Heart left ventricle (tissue), 16 donors: ENCODE results near the gene SLC39A13. TPM values are rescaled to one million over a fixed set of nuclear protein-coding genes. Genes with fewer than 3 reads are reported as not detected.

Experiments used
- ATAC-seq, 4 donors: fragments of 200-7000 bp; cut with Tn5 transposase; one replicate each; pipeline ENCODE4 v1.9.1; 2020 to 2022; ENCODE audit warnings: moderate library complexity in 4 of 4, mild to moderate bottlenecking in 3 of 4, moderate number of reproducible peaks in 1 of 4
- DNase-seq, 5 donors: peaks; one replicate each; pipeline ENCODE4 v3.0.0-alpha.2; 2020
- H3K27ac ChIP-seq, 12 donors: fragments of 200-600 bp; sonication (generic) in 4 of 12; one replicate each; pipeline versions ENCODE4 v1.5.0 to v1.8.0; 2016 to 2022; ENCODE audit warnings: mild to moderate bottlenecking in 2 of 12
- H3K27me3 ChIP-seq, 9 donors: fragments of 200-600 bp; sonication (generic) in 2 of 9; one replicate each; pipeline versions ENCODE4 v1.5.1 to v1.8.0; 2016 to 2022; ENCODE audit warnings: mild to moderate bottlenecking in 3 of 9
- H3K36me3 ChIP-seq, 9 donors: fragments of 200-600 bp; sonication (generic) in 2 of 9; one replicate each; pipeline versions ENCODE4 v1.5.0 to v1.8.0; 2018 to 2022; ENCODE audit warnings: mild to moderate bottlenecking in 2 of 9
- H3K4me1 ChIP-seq, 12 donors: fragments of 200-600 bp; sonication (generic) in 4 of 12; one replicate each; pipeline versions ENCODE4 v1.5.0 to v1.8.0; 2016 to 2022; ENCODE audit warnings: mild to moderate bottlenecking in 3 of 12
- H3K4me3 ChIP-seq, 12 donors: fragments of 200-600 bp; sonication (generic) in 4 of 12; one replicate each; pipeline versions ENCODE4 v1.5.0 to v1.8.0; 2017 to 2022; ENCODE audit warnings: mild to moderate bottlenecking in 9 of 12, moderate library complexity in 4 of 12
- H3K9me3 ChIP-seq, 12 donors: fragments of 200-600 bp; sonication (generic) in 4 of 12; one replicate each; pipeline versions ENCODE4 v1.5.0 to v1.8.0; 2016 to 2022; ENCODE audit warnings: mild to moderate bottlenecking in 1 of 12
- POLR2A ChIP-seq, 2 donors: fragments of 450-650 bp; IDR thresholded peaks; one replicate each; pipeline ENCODE4 v1.6.1; 2017; ENCODE audit warnings: antibody characterized with exemption in 2 of 2, mild to moderate bottlenecking in 2 of 2, moderate library complexity in 2 of 2
- WGBS, 4 donors: extraction: QIAGEN DNeasy Blood & Tissue Kit in 2 of 4; methylation state at CpG; one replicate each; pipeline versions ENCODE4 v1.1.5 to v1.1.7; 2013 to 2018; 5-methylcytosine and 5-hydroxymethylcytosine counted together
- intact Hi-C, 10 donors: fragments of 100-400 bp; cut with DNase I; formaldehyde crosslinking; loops; one replicate each; pipeline versions ENCODE4 v1.11.1 to v1.14.2; 2022
- polyA plus RNA-seq, 2 donors: library from polyadenylated mRNA; stranded (reverse); fragments of 200-250 nt; gene quantifications; one replicate each; pipeline ENCODE4 v1.2.3, GENCODE V29; 2013
- total RNA-seq, 9 donors: library from RNA; depleted of rRNA in 2 of 9; stranded (reverse); fragments of >200 nt in 2 of 9; fragmentation: NEBNext Ultra II Directional in 3 of 9; extraction: Animal tissue kit (Norgen Biotek cat#: 25700) in 3 of 9; gene quantifications; one replicate each; pipeline versions ENCODE4 v1.1.0 to v1.2.4, GENCODE V29; 2016 to 2023
- TF ChIP-seq, protein P1 (sequence below), 12 donors: fragments of 200-600 bp; sonication (generic) in 4 of 12; IDR thresholded peaks; one replicate each; pipeline versions ENCODE4 v1.5.0 to v1.8.0; 2018 to 2022; ENCODE audit warnings: antibody characterized with exemption in 12 of 12, mild to moderate bottlenecking in 5 of 12
- donor health status: ischemic (EF 13 %, LVEDD 7.1; RV severe dilation, severe dysfunction).
- donor health status: healthy with polysubstance abuse.
- donor health status: DM: no; HTN: yes; CAD: no.
- donor health status: DM: no; HTN: no; CAD: no.
- donor health status: ischemic (EF 25% LVEDD 6.9; RV normal size, moderate dysfunction).
- donor health status: ischemic (EF 25% LVEDD 5.7; RV mildly dilated, moderate dysfunction).
- donor health status: healthy.
- donor health status: DM: yes; HTN: yes; CAD: no.
- donor health status: ischemic (EF 35%, LVEDD 5.7; RV mildly dilated, moderate dysfunction).
- donor health status: nonischemic (EF 11% LVEDD 7.7; RV severe dilation, severe dysfunction).
- donor health status: DM: yes; HTN: yes; CAD: no.
- donor health status: PGD.
- donor health status: ischemic (EF 29% LVEDD 5.4; RV normal size, mild dysfunction).
- donor health status: nonischemic (EF 23%, LVEDD 6.1; RV moderate dilation, normal function).

Gene SLC39A13
- total and polyA plus RNA-seq, 11 donors: 33.5 to 97.3 (median 48.1) TPM

GRCh38 chr11:47389577-47390421 is 18.6 kb upstream of the SLC39A13 start:
- no peaks in the 10 kb centered on the region for H3K36me3 ChIP-seq
- H3K27me3 ChIP-seq: no peaks in the 10 kb centered on the region
- peaks cover 0 to 73% (median 7%) of the 10 kb centered on the region in 12 donors for H3K4me1 ChIP-seq
- DNase-seq (peak in 1 of 5 donors; percentile 30), ATAC-seq (no peak)
- 87 to 90% (median 89%) methylated on average over 17 of the region's 17 CpGs for WGBS, 4 donors
- H3K4me3 ChIP-seq: peak overlapping the region in 1 of 12 donors; percentile 17
- peak overlapping the region in 2 of 12 donors; percentile 22 to 97 for H3K27ac ChIP-seq
- intact Hi-C loops: loop anchor here in 1 of 10 donors (10.0 kb wide), 1 partner anchor 455 kb away; the partner anchor contains the start of gene NUP160
- no peaks in the 10 kb centered on the region for H3K9me3 ChIP-seq
- no peak for TF ChIP-seq POLR2A (IDR thresholded peaks at IDR 0.05)
- TF ChIP-seq, protein P1, sequence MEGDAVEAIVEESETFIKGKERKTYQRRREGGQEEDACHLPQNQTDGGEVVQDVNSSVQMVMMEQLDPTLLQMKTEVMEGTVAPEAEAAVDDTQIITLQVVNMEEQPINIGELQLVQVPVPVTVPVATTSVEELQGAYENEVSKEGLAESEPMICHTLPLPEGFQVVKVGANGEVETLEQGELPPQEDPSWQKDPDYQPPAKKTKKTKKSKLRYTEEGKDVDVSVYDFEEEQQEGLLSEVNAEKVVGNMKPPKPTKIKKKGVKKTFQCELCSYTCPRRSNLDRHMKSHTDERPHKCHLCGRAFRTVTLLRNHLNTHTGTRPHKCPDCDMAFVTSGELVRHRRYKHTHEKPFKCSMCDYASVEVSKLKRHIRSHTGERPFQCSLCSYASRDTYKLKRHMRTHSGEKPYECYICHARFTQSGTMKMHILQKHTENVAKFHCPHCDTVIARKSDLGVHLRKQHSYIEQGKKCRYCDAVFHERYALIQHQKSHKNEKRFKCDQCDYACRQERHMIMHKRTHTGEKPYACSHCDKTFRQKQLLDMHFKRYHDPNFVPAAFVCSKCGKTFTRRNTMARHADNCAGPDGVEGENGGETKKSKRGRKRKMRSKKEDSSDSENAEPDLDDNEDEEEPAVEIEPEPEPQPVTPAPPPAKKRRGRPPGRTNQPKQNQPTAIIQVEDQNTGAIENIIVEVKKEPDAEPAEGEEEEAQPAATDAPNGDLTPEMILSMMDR (IDR thresholded peaks at IDR 0.05): no peak

DNA sequence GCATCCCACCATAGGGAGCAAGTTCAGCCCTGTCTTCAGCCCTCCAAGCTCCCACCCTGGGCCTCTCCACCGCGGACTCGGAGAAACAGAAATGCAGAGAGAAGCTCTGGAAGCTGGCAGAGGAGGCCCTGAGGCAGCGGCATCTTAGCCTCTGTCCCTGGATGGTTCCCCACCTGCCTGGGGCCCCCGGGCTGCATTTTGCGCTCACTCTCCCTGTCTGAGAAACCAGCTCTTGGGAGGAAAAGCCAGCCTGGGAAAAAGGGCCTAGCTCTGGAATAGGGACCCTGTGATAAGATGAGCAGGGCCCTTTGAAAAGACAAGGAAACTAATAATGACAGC is 18.0 kb upstream of the SLC39A13 start:
- Histone ChIP-seq H3K4me1 (peaks cover 0 to 79% (median 12%) of the 10 kb centered on the region in 12 donors), H3K36me3 (no peaks in the 10 kb centered on the region), H3K9me3 (no peaks in the 10 kb centered on the region), H3K27ac (peak overlapping the region in 5 of 12 donors; percentile 34 to 97 (median 49)), H3K4me3 (no peak overlapping the region), H3K27me3 (no peaks in the 10 kb centered on the region)
- intact Hi-C loops: loop anchor here in 1 of 10 donors (10.0 kb wide), 1 partner anchor 454 kb away; the partner anchor contains the start of gene NUP160
- WGBS, 4 donors: 83 to 95% (median 89%) methylated on average over 6 of the region's 6 CpGs
- TF ChIP-seq POLR2A (IDR thresholded peaks at IDR 0.05): no peak
- TF ChIP-seq, protein P1 (IDR thresholded peaks at IDR 0.05): no peak
- DNase-seq (no peak), ATAC-seq (no peak)

DNA sequence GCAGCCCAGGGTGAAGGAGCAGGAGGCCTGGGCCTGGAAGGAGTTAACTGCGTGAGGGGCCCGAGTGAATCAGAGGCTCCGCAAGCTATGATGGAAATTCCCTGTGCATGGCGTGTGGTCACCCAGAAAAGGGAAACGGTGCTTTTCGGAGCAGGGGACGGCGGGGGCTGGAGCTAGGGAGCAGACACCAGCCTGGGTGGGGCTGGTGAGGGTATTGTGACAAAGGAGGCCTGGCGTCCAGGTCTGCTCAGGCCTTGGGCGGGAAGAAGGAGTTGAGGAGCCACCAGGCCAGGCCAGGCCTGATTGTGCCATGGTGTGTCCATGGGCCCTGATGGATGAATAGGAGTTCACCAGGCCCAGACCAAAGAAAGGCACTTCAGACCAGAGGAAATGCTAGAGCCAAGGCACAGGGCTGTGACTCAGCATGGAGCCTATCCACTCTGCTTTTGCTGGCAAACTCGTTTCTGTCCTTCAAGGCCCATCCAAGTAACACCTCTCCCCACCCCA is 17.3 kb upstream of the SLC39A13 start:
- H3K4me3 ChIP-seq: no peak overlapping the region
- ATAC-seq (peak in 3 of 4 donors; percentile 14 to 37 (median 15)), DNase-seq (peak in 3 of 5 donors; percentile 54 to 80 (median 66))
- no peaks in the 10 kb centered on the region for H3K27me3 ChIP-seq
- H3K9me3 ChIP-seq: no peaks in the 10 kb centered on the region
- intact Hi-C loops: loop anchor here in 1 of 10 donors (10.0 kb wide), 1 partner anchor 454 kb away; the partner anchor contains the start of gene NUP160
- peak overlapping the region in 6 of 12 donors; percentile 22 to 97 (median 58) for H3K27ac ChIP-seq
- no peak for TF ChIP-seq POLR2A (IDR thresholded peaks at IDR 0.05)
- TF ChIP-seq, protein P1 (IDR thresholded peaks at IDR 0.05): no peak
- 80 to 91% (median 86%) methylated on average over 11 of the region's 11 CpGs for WGBS, 4 donors
- H3K4me1 ChIP-seq: peaks cover 0 to 87% (median 13%) of the 10 kb centered on the region in 12 donors
- H3K36me3 ChIP-seq: no peaks in the 10 kb centered on the region
